Smooth muscle cell of the pulmonary artery (primary cell): ENCODE results near the gene CERT1. TPM values are rescaled to one million over a fixed set of nuclear protein-coding genes. Genes with fewer than 3 reads are reported as not detected.

ENCODE experiments used
- total RNA-seq: library from RNA; depleted of rRNA; stranded (reverse); fragments of >200 nt; gene quantifications from 2 replicates; pipeline ENCODE4 v1.2.3, GENCODE V29; 2014

CERT1 gene, protein sequence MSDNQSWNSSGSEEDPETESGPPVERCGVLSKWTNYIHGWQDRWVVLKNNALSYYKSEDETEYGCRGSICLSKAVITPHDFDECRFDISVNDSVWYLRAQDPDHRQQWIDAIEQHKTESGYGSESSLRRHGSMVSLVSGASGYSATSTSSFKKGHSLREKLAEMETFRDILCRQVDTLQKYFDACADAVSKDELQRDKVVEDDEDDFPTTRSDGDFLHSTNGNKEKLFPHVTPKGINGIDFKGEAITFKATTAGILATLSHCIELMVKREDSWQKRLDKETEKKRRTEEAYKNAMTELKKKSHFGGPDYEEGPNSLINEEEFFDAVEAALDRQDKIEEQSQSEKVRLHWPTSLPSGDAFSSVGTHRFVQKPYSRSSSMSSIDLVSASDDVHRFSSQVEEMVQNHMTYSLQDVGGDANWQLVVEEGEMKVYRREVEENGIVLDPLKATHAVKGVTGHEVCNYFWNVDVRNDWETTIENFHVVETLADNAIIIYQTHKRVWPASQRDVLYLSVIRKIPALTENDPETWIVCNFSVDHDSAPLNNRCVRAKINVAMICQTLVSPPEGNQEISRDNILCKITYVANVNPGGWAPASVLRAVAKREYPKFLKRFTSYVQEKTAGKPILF
- total RNA-seq = 47.5 and 47.8 TPM in 2 replicates

DNA sequence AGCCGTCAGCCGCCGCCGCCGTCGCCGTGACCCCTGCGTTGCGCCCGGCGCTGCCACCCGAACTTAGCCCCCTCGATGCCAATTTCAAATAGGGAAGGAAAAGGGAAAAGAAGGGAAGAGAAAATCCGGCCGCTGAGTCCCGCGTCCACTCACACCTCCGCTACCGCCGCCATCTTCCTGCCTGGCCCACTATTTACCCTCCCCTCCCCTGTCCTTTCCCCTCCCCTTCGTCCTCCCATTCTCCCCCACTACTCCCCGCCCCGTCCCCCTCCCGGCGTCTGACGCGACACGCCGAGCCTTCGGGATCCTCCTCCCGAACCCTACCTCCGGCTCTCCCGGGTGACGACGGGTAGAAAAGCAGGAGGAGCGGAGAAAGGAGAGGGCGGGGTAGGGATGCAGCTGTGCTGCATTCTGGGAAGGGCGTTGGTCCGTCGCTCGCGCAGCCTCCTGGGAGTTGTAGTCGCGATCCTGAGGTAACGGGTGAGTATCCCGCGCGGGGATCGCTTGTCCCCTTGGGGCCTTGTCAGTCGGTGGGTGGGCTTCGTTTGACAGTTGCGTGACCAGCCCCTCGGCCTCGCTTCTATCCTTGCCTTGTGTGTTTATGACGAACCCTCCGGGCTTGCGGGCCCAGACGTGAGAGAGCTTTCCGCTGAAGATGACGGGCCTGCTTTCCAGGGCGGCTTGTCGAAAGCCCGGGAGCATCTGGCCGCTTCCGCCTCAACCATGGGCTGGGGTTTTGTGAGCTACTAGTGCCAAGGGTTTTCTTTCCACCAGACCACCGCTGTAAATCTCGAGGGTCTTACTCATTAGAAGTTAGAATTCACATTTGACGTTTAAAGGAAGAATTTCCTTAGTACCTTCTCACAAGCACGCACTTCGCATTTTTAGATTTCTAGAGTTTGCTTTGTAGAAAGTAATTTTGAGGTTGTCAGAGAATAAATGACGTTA is at the start of gene CERT1, which contains the start of gene POLK:
TSS of gene CERT1 (minus strand) at position 195 of the 948 bp plus-strand sequence. CDS start 422 bp downstream, outside the sequence.
TSS of gene POLK (plus strand) at position 457 of the 948 bp plus-strand sequence.

DNA sequence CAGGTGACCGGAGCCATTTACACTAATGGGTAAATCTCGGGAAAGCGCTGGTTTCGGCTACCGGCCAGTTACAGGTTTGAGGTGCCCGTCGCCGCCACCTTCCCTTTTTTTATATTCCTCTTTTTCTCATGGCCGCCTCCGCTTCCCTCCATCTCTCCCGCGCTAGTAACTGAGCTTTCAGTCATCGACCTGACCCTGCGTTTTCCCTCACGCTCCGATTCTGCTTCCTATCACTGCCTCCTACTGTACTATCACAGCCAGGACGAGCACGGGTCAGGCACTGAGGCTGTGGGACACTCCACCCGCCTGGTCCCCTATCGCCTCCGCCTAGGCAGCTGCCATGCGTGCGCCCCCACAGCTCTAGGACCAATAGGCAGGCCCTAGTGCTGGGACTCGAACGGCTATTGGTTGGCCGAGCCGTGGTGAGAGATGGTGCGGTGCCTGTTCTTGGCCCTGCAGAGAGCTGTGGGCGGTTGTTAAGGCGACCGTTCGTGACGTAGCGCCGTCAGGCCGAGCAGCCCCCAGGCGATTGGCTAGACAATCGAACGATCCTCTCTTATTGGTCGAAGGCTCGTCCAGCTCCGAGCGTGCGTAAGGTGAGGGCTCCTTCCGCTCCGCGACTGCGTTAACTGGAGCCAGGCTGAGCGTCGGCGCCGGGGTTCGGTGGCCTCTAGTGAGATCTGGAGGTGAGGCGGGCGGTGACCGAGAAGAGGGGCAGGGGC is 174.7 kb downstream of the CERT1 start, which contains the start of gene HMGCR:
TSS of gene HMGCR (plus strand) at position 606 of the 722 bp plus-strand sequence. CDS start 5,386 bp downstream, outside the sequence.

Other genes with a start within 250 kb of the CERT1 start
- 54.4 and 60.6 TPM in 2 replicates for gene HMGCR, start 174.4 kb downstream of the CERT1 start, total RNA-seq
- gene POLK, start 262 bp upstream of the CERT1 start, total RNA-seq = 32.7 and 37.2 TPM in 2 replicates
- gene ANKDD1B, start 99.8 kb upstream of the CERT1 start, total RNA-seq = 0.96 and 1.2 TPM in 2 replicates
- 7.0 and 8.4 TPM in 2 replicates for gene POC5, start 205.8 kb upstream of the CERT1 start, total RNA-seq